ENCODE results near the gene DDIT4L. TPM values are rescaled to one million over a fixed set of nuclear protein-coding genes. Genes with fewer than 3 reads are reported as not detected.
"Not testable (repeated sequence)": the region's sequence is repeated elsewhere in the genome, so short reads cannot be mapped to it uniquely, and the experiment has no call there.

Gene DDIT4L
- total RNA-seq (2014; rRNA removed; shearing (Covaris generic); ENCODE audit: low replicate concordance): 2.1 and 6.3 TPM in 2 replicates

GRCh38 chr4:100189820-100190642 lies at the start of gene DDIT4L:
Gene DDIT4L, minus strand, starts transcription at chr4:100190468. Its CDS starts 485 bp downstream, at chr4:100189983.
- peak; percentile 22 for DNase-seq (ENCODE audit: low read depth)
- in situ Hi-C loops (cut with HindIII; ENCODE audit: low pct_unique_long_range_greater_than_20kb, low sequenced_read_pairs): no loop called here

GRCh38 chr4:100240008-100240407 lies 49.7 kb upstream of the DDIT4L start:
- DNase-seq (ENCODE audit: low read depth): no peak
- in situ Hi-C loops (cut with HindIII; ENCODE audit: low pct_unique_long_range_greater_than_20kb, low sequenced_read_pairs): no loop called here

- in situ Hi-C loops (cut with HindIII; ENCODE audit: low pct_unique_long_range_greater_than_20kb, low sequenced_read_pairs): no loop called here
Observed at GRCh38 chr4:100224721-100225120, 34.5 kb upstream of the DDIT4L start.

DNA sequence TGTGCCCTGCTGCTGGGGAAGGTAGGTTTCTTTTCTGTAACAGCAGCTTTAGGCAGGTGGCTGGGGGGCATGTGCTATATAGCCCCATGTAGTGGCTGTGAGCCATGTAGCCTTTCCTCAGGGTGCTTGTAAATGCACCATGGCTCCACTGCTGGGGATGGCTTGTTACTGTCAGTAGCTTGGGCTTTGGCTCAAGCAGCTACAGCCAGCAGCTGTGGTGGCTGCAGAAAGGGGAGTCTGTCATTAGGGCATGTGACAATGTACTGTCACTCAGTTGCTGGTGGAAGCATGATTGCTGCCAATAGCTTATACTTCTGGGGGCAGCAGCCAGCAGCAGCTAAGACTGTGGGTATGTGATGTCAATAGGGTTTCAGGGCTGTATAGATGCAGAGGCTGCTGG lies 33.9 kb upstream of the DDIT4L start:
- in situ Hi-C loops (cut with HindIII; ENCODE audit: low pct_unique_long_range_greater_than_20kb, low sequenced_read_pairs): no loop called here
- DNase-seq (ENCODE audit: low read depth): no peak

More at GRCh38 chr4:100224721-100225120, 34.5 kb upstream of the DDIT4L start:
- no peak for DNase-seq (ENCODE audit: low read depth)

DNA sequence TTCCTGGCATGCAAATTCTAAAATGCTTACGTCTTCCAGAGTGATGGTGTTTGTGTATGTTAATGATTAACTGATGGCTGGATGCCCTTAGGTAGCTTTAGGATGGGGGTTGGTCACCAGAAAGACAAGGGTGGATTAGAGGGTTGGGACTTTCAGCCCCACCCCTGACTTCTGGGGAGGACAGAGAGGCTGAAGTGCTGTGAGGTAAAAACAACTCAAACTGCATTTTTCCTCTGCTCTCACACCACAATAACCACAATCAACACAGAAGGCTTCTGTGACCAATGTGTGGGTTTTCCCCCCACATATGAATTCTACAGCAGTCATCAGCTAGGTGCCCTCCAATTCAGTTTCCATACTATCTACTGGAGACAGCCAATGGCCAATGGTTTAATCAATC lies 18.7 kb upstream of the DDIT4L start:
- DNase-seq (ENCODE audit: low read depth): peak; percentile 47
- in situ Hi-C loops (cut with HindIII; ENCODE audit: low pct_unique_long_range_greater_than_20kb, low sequenced_read_pairs): no loop called here

GRCh38 chr4:100208459-100208858 lies 18.2 kb upstream of the DDIT4L start:
- no peak for DNase-seq (ENCODE audit: low read depth)
- in situ Hi-C loops (cut with HindIII; ENCODE audit: low pct_unique_long_range_greater_than_20kb, low sequenced_read_pairs): no loop called here

DNA sequence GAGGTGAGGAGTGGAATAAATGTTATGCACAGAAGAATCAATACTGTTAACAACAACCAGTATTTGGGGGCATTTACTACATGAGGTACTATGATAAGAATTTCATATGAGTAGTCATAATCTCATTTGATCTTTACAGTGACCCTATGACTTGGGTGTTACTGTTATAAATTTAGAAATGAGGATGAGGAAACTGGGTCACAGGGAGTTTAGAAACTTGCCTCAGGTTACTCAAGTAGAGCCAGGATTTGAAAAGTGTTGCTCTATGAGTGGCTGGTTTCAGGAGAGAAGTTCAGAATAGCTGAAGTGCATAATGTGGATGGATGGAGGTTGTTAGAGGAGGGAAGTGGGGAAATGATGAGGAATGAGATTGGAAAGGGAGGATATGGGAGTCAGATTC lies 16.6 kb upstream of the DDIT4L start:
- in situ Hi-C loops (cut with HindIII; ENCODE audit: low pct_unique_long_range_greater_than_20kb, low sequenced_read_pairs): no loop called here
- no peak for DNase-seq (ENCODE audit: low read depth)

- in situ Hi-C loops (cut with HindIII; ENCODE audit: low pct_unique_long_range_greater_than_20kb, low sequenced_read_pairs): no loop called here
Observed at GRCh38 chr4:100198061-100198460, 7.8 kb upstream of the DDIT4L start.

DNA sequence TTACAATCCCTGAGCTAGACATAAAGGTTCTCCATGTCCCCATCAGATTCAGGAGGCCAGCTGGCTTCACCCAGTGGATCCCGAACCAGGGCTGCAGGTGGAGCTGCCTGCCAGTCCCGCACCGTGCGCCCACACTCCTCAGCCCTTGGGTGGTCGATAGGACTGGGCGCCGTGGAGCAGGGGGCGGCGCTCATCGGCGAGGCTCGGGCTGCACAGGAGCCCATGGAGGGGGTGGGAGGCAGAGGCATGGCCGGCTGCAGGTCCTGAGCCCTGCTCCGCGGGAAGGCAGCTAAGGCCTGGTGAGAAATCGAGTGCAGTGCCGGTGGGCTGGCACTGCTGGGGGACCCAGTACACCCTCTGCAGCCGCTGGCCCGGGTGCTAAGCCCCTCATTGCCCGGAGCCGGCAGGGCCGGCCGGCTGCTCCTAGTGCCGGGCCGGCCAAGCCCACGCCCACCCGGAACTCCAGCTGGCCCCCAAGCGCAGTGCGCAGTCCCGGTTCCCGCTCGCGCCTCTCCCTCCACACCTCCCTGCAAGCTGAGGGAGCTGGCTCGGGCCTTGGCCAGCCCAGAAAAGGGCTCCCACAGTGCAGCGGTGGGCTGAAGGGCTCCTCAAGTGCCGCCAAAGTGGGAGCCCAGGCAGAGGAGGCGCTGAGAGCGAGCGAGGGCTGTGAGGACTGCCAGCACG lies 6.3 kb upstream of the DDIT4L start:
- DNase-seq (ENCODE audit: low read depth); in situ Hi-C loops (cut with HindIII; ENCODE audit: low pct_unique_long_range_greater_than_20kb, low sequenced_read_pairs): not testable (repeated sequence)

More at GRCh38 chr4:100198061-100198460, 7.8 kb upstream of the DDIT4L start:
- DNase-seq (ENCODE audit: low read depth): no peak

- in situ Hi-C loops (cut with HindIII; ENCODE audit: low pct_unique_long_range_greater_than_20kb, low sequenced_read_pairs): no loop called here
- DNase-seq (ENCODE audit: low read depth): peak; percentile 61
Observed at GRCh38 chr4:100190643-100191600, 654 bp upstream of the DDIT4L start.

DNA sequence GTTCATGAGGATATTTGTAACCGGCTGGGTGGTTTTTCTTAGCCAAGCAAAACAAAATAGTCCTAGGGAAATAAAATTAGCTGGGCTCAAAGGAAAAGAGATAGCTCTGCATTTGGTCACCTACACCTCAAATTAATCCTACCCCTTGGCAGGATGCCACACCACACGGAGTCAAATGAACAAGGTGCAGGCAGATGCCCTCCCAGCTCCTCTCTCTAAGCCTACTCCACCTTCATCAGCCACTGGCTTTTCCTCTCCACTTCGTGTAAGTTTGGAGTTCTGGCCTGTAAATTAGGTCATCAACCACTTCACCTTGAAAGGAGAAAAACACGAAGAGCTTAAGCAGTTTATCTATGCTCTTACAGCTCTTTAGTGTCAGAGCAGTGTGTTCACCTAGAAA lies 1.4 kb downstream of the DDIT4L start:
- DNase-seq (ENCODE audit: low read depth): no peak
- in situ Hi-C loops (cut with HindIII; ENCODE audit: low pct_unique_long_range_greater_than_20kb, low sequenced_read_pairs): no loop called here

GRCh38 chr4:100187781-100188180 lies 2.5 kb downstream of the DDIT4L start:
- no peak for DNase-seq (ENCODE audit: low read depth)
- in situ Hi-C loops (cut with HindIII; ENCODE audit: low pct_unique_long_range_greater_than_20kb, low sequenced_read_pairs): no loop called here

DNA sequence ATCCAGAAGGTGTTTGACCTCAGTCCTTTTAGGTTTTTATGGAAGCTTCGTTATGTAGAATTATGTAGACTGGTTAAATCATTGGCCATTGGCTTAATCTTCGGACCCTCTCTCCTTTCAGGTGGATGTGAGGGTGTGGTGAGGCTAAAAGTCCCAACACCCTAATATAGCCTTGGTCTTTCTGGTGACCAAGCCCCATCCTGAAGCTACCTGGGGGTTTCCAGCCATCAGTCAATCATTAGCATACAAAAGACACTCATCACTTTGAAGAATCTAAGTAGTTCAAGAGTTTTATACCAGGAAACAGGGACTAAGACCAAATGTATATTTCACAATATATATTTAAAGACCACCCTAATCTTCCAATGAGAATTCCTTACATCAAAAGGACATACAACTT lies 5.5 kb downstream of the DDIT4L start:
- no peak for DNase-seq (ENCODE audit: low read depth)
- in situ Hi-C loops (cut with HindIII; ENCODE audit: low pct_unique_long_range_greater_than_20kb, low sequenced_read_pairs): no loop called here

- in situ Hi-C loops (cut with HindIII; ENCODE audit: low pct_unique_long_range_greater_than_20kb, low sequenced_read_pairs): no loop called here
- DNase-seq (ENCODE audit: low read depth): no peak
Observed at GRCh38 chr4:100177855-100178254, 12.4 kb downstream of the DDIT4L start.

GRCh38 chr4:100177126-100177525 lies 13.1 kb downstream of the DDIT4L start:
- in situ Hi-C loops (cut with HindIII; ENCODE audit: low pct_unique_long_range_greater_than_20kb, low sequenced_read_pairs): no loop called here
- DNase-seq (ENCODE audit: low read depth): no peak

DNA sequence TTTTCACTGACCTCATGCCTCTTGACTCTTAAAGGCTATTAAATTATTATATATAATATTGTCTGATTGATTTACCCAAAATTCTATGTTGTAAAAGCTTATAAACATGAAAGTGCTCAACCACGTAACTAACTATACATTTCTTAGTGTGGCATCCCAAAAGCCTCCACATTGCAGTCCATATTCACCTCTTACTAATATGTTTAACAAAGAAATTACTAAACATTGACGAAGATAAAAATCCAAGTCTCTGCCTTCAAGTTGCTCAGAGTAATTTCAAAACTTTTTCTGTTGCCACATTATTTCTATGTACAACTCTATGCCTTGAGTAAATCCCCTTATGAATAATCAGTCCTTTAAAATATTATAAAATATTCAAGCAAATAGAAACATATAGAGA lies 14.4 kb downstream of the DDIT4L start:
- DNase-seq (ENCODE audit: low read depth): no peak
- in situ Hi-C loops (cut with HindIII; ENCODE audit: low pct_unique_long_range_greater_than_20kb, low sequenced_read_pairs): no loop called here

GRCh38 chr4:100174985-100175383 lies 15.3 kb downstream of the DDIT4L start:
- DNase-seq (ENCODE audit: low read depth): no peak
- in situ Hi-C loops (cut with HindIII; ENCODE audit: low pct_unique_long_range_greater_than_20kb, low sequenced_read_pairs): no loop called here

GRCh38 chr4:100170986-100171385 lies 19.3 kb downstream of the DDIT4L start:
- DNase-seq (ENCODE audit: low read depth): no peak
- in situ Hi-C loops (cut with HindIII; ENCODE audit: low pct_unique_long_range_greater_than_20kb, low sequenced_read_pairs): no loop called here
